Measurements from ENCODE around the gene KLRC4. TPM values are rescaled to one million over a fixed set of nuclear protein-coding genes. Genes with fewer than 3 reads are reported as not detected.
A peak's percentile ranks its signal among the peaks of the same experiment; 100 is the strongest.
"Not testable (repeated sequence)": the region's sequence is repeated elsewhere in the genome, so short reads cannot be mapped to it uniquely, and the experiment has no call there.

Gene KLRC4
- total RNA-seq, 2 donors from 2014 or later = 6.1 to 7.1 TPM

GRCh38 chr12:10424260-10424899 is 14.8 kb upstream of the KLRC4 start:
- DNase-seq; H3K36me3 Mint-ChIP-seq (ENCODE audit: insufficient read depth in 2 of 2); H3K4me3 Mint-ChIP-seq; H3K27ac Mint-ChIP-seq; H3K9me3 Mint-ChIP-seq; ATAC-seq (replicated peaks in 1 of 2); H3K4me1 Mint-ChIP-seq (ENCODE audit: low read depth); H3K27me3 Mint-ChIP-seq (ENCODE audit: low read depth): not testable (repeated sequence)

- DNase-seq; H3K27ac Mint-ChIP-seq; H3K27me3 Mint-ChIP-seq (ENCODE audit: low read depth); H3K4me3 Mint-ChIP-seq; H3K4me1 Mint-ChIP-seq (ENCODE audit: low read depth); H3K9me3 Mint-ChIP-seq; H3K36me3 Mint-ChIP-seq (ENCODE audit: insufficient read depth in 2 of 2): not testable (repeated sequence)
- peak; percentile 94 to 97 for ATAC-seq (replicated peaks in 1 of 2)
These were observed 12.6 kb upstream of the KLRC4 start for GRCh38 chr12:10422159-10422558.

GRCh38 chr12:10420334-10420733 is 10.8 kb upstream of the KLRC4 start, which contains the start of gene KLRC3:
Gene KLRC3 (minus strand): TSS chr12:10420595. CDS start chr12:10420550, 45 bp downstream.
- DNase-seq; H3K4me1 Mint-ChIP-seq (ENCODE audit: low read depth); H3K27me3 Mint-ChIP-seq (ENCODE audit: low read depth); H3K36me3 Mint-ChIP-seq (ENCODE audit: insufficient read depth in 2 of 2); H3K9me3 Mint-ChIP-seq: not testable (repeated sequence)
- H3K27ac Mint-ChIP-seq = peak within 1 kb of the TSS; percentile 70
- H3K4me3 Mint-ChIP-seq = peak within 1 kb of the TSS; percentile 48 to 79
- peak in 1 of 2 donors; percentile 46 for ATAC-seq (replicated peaks in 1 of 2)

- peaks cover 7% of the 10 kb centered on the region for H3K27me3 Mint-ChIP-seq (ENCODE audit: low read depth)
- H3K36me3 Mint-ChIP-seq (ENCODE audit: insufficient read depth in 2 of 2) = peaks cover 0 to 4% of the 10 kb centered on the region in 2 donors
- peak overlapping the region; percentile 66 to 83 for H3K4me3 Mint-ChIP-seq
- no peak for DNase-seq
- no peak for ATAC-seq (replicated peaks in 1 of 2)
- peak overlapping the region; percentile 82 for H3K27ac Mint-ChIP-seq
- no peaks in the 10 kb centered on the region for H3K9me3 Mint-ChIP-seq
- H3K4me1 Mint-ChIP-seq (ENCODE audit: low read depth) = peaks cover 6% of the 10 kb centered on the region
These were observed 715 bp downstream of the KLRC4 start for GRCh38 chr12:10408842-10409241.

GRCh38 chr12:10406725-10407124 is 2.8 kb downstream of the KLRC4 start:
- Mint-ChIP-seq H3K27ac (peak overlapping the region; percentile 3), H3K27me3 (ENCODE audit: low read depth) (peaks cover 7% of the 10 kb centered on the region), H3K36me3 (ENCODE audit: insufficient read depth in 2 of 2) (peaks cover 2 to 4% of the 10 kb centered on the region in 2 donors), H3K4me3 (peak overlapping the region; percentile 61 to 69), H3K9me3 (no peaks in the 10 kb centered on the region), H3K4me1 (ENCODE audit: low read depth) (peaks cover 6% of the 10 kb centered on the region)
- no peak for DNase-seq
- peak in 1 of 2 donors; percentile 21 for ATAC-seq (replicated peaks in 1 of 2)

- Mint-ChIP-seq H3K27ac (peak overlapping the region; percentile 33), H3K4me3 (peak overlapping the region in 1 of 2 donors; percentile 43)
- DNase-seq = no peak
These were observed 4.3 kb downstream of the KLRC4 start for GRCh38 chr12:10405294-10405693.

GRCh38 chr12:10404798-10405197 is 4.8 kb downstream of the KLRC4 start:
- H3K36me3 Mint-ChIP-seq (ENCODE audit: insufficient read depth in 2 of 2) = peaks cover 2 to 8% of the 10 kb centered on the region in 2 donors
- H3K27me3 Mint-ChIP-seq (ENCODE audit: low read depth) = peaks cover 7% of the 10 kb centered on the region
- peaks cover 11% of the 10 kb centered on the region for H3K4me1 Mint-ChIP-seq (ENCODE audit: low read depth)
- H3K4me3 Mint-ChIP-seq = peak overlapping the region in 1 of 2 donors; percentile 52
- H3K27ac Mint-ChIP-seq = no peak overlapping the region
- DNase-seq = no peak
- no peaks in the 10 kb centered on the region for H3K9me3 Mint-ChIP-seq
- no peak for ATAC-seq (replicated peaks in 1 of 2)

More at GRCh38 chr12:10405294-10405693, 4.3 kb downstream of the KLRC4 start:
- Mint-ChIP-seq H3K36me3 (ENCODE audit: insufficient read depth in 2 of 2) (peaks cover 2 to 5% of the 10 kb centered on the region in 2 donors), H3K9me3 (no peaks in the 10 kb centered on the region), H3K27me3 (ENCODE audit: low read depth) (peaks cover 7% of the 10 kb centered on the region), H3K4me1 (ENCODE audit: low read depth) (peaks cover 6% of the 10 kb centered on the region)
- peak; percentile 51 to 55 for ATAC-seq (replicated peaks in 1 of 2)

- H3K9me3 Mint-ChIP-seq = peaks cover 0 to 2% of the 10 kb centered on the region in 2 donors
- DNase-seq = no peak
- H3K36me3 Mint-ChIP-seq (ENCODE audit: insufficient read depth in 2 of 2) = peaks cover 5 to 6% of the 10 kb centered on the region in 2 donors
- peak overlapping the region; percentile 0 for H3K27ac Mint-ChIP-seq
- H3K27me3 Mint-ChIP-seq (ENCODE audit: low read depth) = peaks cover 3% of the 10 kb centered on the region
- peaks cover 12% of the 10 kb centered on the region for H3K4me1 Mint-ChIP-seq (ENCODE audit: low read depth)
- H3K4me3 Mint-ChIP-seq = peak overlapping the region; percentile 27 to 51
- no peak for ATAC-seq (replicated peaks in 1 of 2)
These were observed 8.7 kb downstream of the KLRC4 start for GRCh38 chr12:10400829-10401228.

- Mint-ChIP-seq H3K36me3 (ENCODE audit: insufficient read depth in 2 of 2) (peaks cover 4 to 5% of the 10 kb centered on the region in 2 donors), H3K9me3 (peaks cover 0 to 2% of the 10 kb centered on the region in 2 donors), H3K4me1 (ENCODE audit: low read depth) (peaks cover 28% of the 10 kb centered on the region), H3K4me3 (peak overlapping the region; percentile 17 to 72), H3K27me3 (ENCODE audit: low read depth) (peaks cover 7% of the 10 kb centered on the region), H3K27ac (peak overlapping the region; percentile 31)
- DNase-seq = no peak
- no peak for ATAC-seq (replicated peaks in 1 of 2)
These were observed 11.4 kb downstream of the KLRC4 start for GRCh38 chr12:10398168-10398567.

- H3K4me3 Mint-ChIP-seq = peak overlapping the region in 1 of 2 donors; percentile 65
- peaks cover 32% of the 10 kb centered on the region for H3K4me1 Mint-ChIP-seq (ENCODE audit: low read depth)
These were observed 12.3 kb downstream of the KLRC4 start for GRCh38 chr12:10397296-10397695.

GRCh38 chr12:10396176-10396575 is 13.4 kb downstream of the KLRC4 start:
- DNase-seq; H3K36me3 Mint-ChIP-seq (ENCODE audit: insufficient read depth in 2 of 2); H3K4me3 Mint-ChIP-seq; H3K27ac Mint-ChIP-seq; ATAC-seq (replicated peaks in 1 of 2); H3K27me3 Mint-ChIP-seq (ENCODE audit: low read depth); H3K9me3 Mint-ChIP-seq: not testable (repeated sequence)
- peaks cover 37% of the 10 kb centered on the region for H3K4me1 Mint-ChIP-seq (ENCODE audit: low read depth)

More at GRCh38 chr12:10397296-10397695, 12.3 kb downstream of the KLRC4 start:
- Mint-ChIP-seq H3K27ac (no peak overlapping the region), H3K9me3 (peaks cover 0 to 2% of the 10 kb centered on the region in 2 donors), H3K36me3 (ENCODE audit: insufficient read depth in 2 of 2) (peaks cover 4% of the 10 kb centered on the region in 2 donors), H3K27me3 (ENCODE audit: low read depth) (peaks cover 7% of the 10 kb centered on the region)
- ATAC-seq (replicated peaks in 1 of 2) (peak; percentile 34 to 51), DNase-seq (no peak)

GRCh38 chr12:10395390-10395998 is 14.1 kb downstream of the KLRC4 start:
- Mint-ChIP-seq H3K27ac (peak overlapping the region; percentile 92), H3K4me1 (ENCODE audit: low read depth) (peaks cover 36% of the 10 kb centered on the region)
- ATAC-seq (replicated peaks in 1 of 2) = peak; percentile 67 to 77

GRCh38 chr12:10394531-10395152 is 14.9 kb downstream of the KLRC4 start:
- ATAC-seq (replicated peaks in 1 of 2) (peak; percentile 67 to 69), DNase-seq (peak; percentile 29 to 32)
- peaks cover 38% of the 10 kb centered on the region for H3K4me1 Mint-ChIP-seq (ENCODE audit: low read depth)

More at GRCh38 chr12:10395390-10395998, 14.1 kb downstream of the KLRC4 start:
- H3K36me3 Mint-ChIP-seq (ENCODE audit: insufficient read depth in 2 of 2) = peaks cover 3 to 4% of the 10 kb centered on the region in 2 donors
- peaks cover 0 to 2% of the 10 kb centered on the region in 2 donors for H3K9me3 Mint-ChIP-seq
- peak overlapping the region; percentile 45 to 69 for H3K4me3 Mint-ChIP-seq
- H3K27me3 Mint-ChIP-seq (ENCODE audit: low read depth) = peaks cover 7% of the 10 kb centered on the region
- no peak for DNase-seq

More at GRCh38 chr12:10394531-10395152, 14.9 kb downstream of the KLRC4 start:
- H3K27me3 Mint-ChIP-seq (ENCODE audit: low read depth); H3K9me3 Mint-ChIP-seq; H3K36me3 Mint-ChIP-seq (ENCODE audit: insufficient read depth in 2 of 2): not testable (repeated sequence)
- H3K27ac Mint-ChIP-seq = peak overlapping the region; percentile 92
- peak overlapping the region; percentile 45 to 69 for H3K4me3 Mint-ChIP-seq
